Omental fat pad (tissue), 4 donors: ENCODE results near the gene TMEM269. TPM values are rescaled to one million over a fixed set of nuclear protein-coding genes. Genes with fewer than 3 reads are reported as not detected.
A peak's percentile ranks its signal among the peaks of the same experiment; 100 is the strongest.

Experiments used
- ATAC-seq: fragments of 150-250 bp; one replicate; pipeline ENCODE4 v1.9.1; 2016; ENCODE audit warnings: mild to moderate bottlenecking, moderate library complexity; ENCODE audit not compliant: low FRiP score
- DNase-seq: peaks from one replicate; pipeline ENCODE4 v3.0.0-alpha.2; 2019; ENCODE audit warnings: low spot score
- CTCF ChIP-seq, 3 donors: fragments of 450-650 bp; IDR thresholded peaks; one replicate each; pipeline ENCODE4 v1.5.1; 2016 to 2017; ENCODE audit warnings: antibody characterized with exemption in 3 of 3, mild to moderate bottlenecking in 3 of 3, moderate library complexity in 2 of 3
- total RNA-seq, 4 donors: library from RNA; depleted of rRNA; stranded (reverse); fragments of >200 nt; gene quantifications; one replicate each; pipeline ENCODE4 v1.1.0, GENCODE V29; 2016

TMEM269 gene
- total RNA-seq, 4 donors from 2014 or later = 0.46 TPM; not detected in 3

GRCh38 chr1:42766741-42767509, 17.9 kb upstream of the TMEM269 start, which contains the start of the genes C1orf50 and P3H1:
TSS of gene C1orf50 (plus strand) at chr1:42767249. CDS start at chr1:42767312, 63 bp downstream.
TSS of gene P3H1 (minus strand) at chr1:42767028. CDS start at chr1:42766971, 57 bp downstream.
- TF ChIP-seq CTCF (IDR thresholded peaks at IDR 0.05) = no peak
- DNase-seq = peak; percentile 95
- ATAC-seq = peak; percentile 98

- ATAC-seq (peak; percentile 26), DNase-seq (no peak)
- TF ChIP-seq CTCF (IDR thresholded peaks at IDR 0.05) = no peak
Observed at GRCh38 chr1:42767510-42768000, 17.2 kb upstream of the TMEM269 start.

GRCh38 chr1:42768172-42768571, 16.6 kb upstream of the TMEM269 start:
- no peak for DNase-seq
- TF ChIP-seq CTCF (IDR thresholded peaks at IDR 0.05) = no peak
- ATAC-seq = no peak

GRCh38 chr1:42769811-42770210, 15.0 kb upstream of the TMEM269 start:
- no peak for ATAC-seq
- no peak for DNase-seq
- no peak for TF ChIP-seq CTCF (IDR thresholded peaks at IDR 0.05)

- TF ChIP-seq CTCF (IDR thresholded peaks at IDR 0.05) = no peak
- ATAC-seq = no peak
Observed at GRCh38 chr1:42773420-42773819, 11.4 kb upstream of the TMEM269 start.

GRCh38 chr1:42774928-42775526, 9.8 kb upstream of the TMEM269 start:
- DNase-seq = no peak
- ATAC-seq = no peak
- no peak for TF ChIP-seq CTCF (IDR thresholded peaks at IDR 0.05)

More at GRCh38 chr1:42773420-42773819, 11.4 kb upstream of the TMEM269 start:
- DNase-seq = no peak
